Liver (tissue), 9 donors: ENCODE results near the gene CSNK1G1. TPM values are rescaled to one million over a fixed set of nuclear protein-coding genes. Genes with fewer than 3 reads are reported as not detected.

Source experiments
- DNase-seq: peaks from one replicate; pipeline ENCODE4 v3.0.0-alpha.2; 2017; ENCODE audit warnings: low spot score
- H3K27ac ChIP-seq, 2 donors: one replicate each; pipeline ENCODE4 v1.7.0; 2013; ENCODE audit warnings: inconsistent platforms in 2 of 2, low read length in 2 of 2, control low read depth in 1 of 2, low read depth in 1 of 2, mild to moderate bottlenecking in 1 of 2
- H3K27me3 ChIP-seq, 4 donors: one replicate each; pipeline versions ENCODE4 v1.6.1 to v1.7.0; 2013; ENCODE audit warnings: low read length in 3 of 4, inconsistent platforms in 1 of 4, mild to moderate bottlenecking in 1 of 4, moderate library complexity in 1 of 4; ENCODE audit not compliant: control insufficient read depth in 4 of 4, insufficient read depth in 4 of 4
- H3K36me3 ChIP-seq, 4 donors: one replicate each; pipeline versions ENCODE4 v1.6.1 to v1.7.0; 2013; ENCODE audit warnings: low read length in 3 of 4, mild to moderate bottlenecking in 3 of 4, low read depth in 1 of 4, moderate library complexity in 1 of 4; ENCODE audit not compliant: control insufficient read depth in 4 of 4, insufficient read depth in 3 of 4
- H3K4me1 ChIP-seq, 4 donors: one replicate each; pipeline versions ENCODE4 v1.6.1 to v1.7.0; 2013; ENCODE audit warnings: low read length in 3 of 4, mild to moderate bottlenecking in 3 of 4, moderate library complexity in 1 of 4; ENCODE audit not compliant: control insufficient read depth in 4 of 4, insufficient read depth in 4 of 4
- H3K4me3 ChIP-seq, 3 donors: one replicate each; pipeline versions ENCODE4 v1.6.1 to v1.7.0; 2013; ENCODE audit warnings: low read length in 3 of 3, control low read depth in 1 of 3, low read depth in 1 of 3, mild to moderate bottlenecking in 1 of 3
- H3K9ac ChIP-seq, 2 donors: one replicate each; pipeline ENCODE4 v1.7.0; 2013; ENCODE audit warnings: low read length in 2 of 2, mild to moderate bottlenecking in 2 of 2, moderate library complexity in 2 of 2, control low read depth in 1 of 2, low read depth in 1 of 2
- H3K9me3 ChIP-seq, 4 donors: one replicate each; pipeline versions ENCODE4 v1.6.1 to v1.7.0; 2013; ENCODE audit warnings: low read length in 3 of 4; ENCODE audit not compliant: control insufficient read depth in 4 of 4
- EGR1 ChIP-seq, 2 donors: IDR thresholded peaks; 2 replicates each; pipeline ENCODE4 v1.6.1; 2016 to 2018; ENCODE audit warnings: antibody characterized with exemption in 2 of 2, low read depth in 2 of 2
- FOXA1 ChIP-seq: IDR thresholded peaks from 2 replicates; pipeline ENCODE4 v1.6.1; 2016; ENCODE audit warnings: antibody characterized with exemption
- FOXA2 ChIP-seq: IDR thresholded peaks from 2 replicates; pipeline ENCODE4 v1.6.1; 2016; ENCODE audit warnings: antibody characterized with exemption
- GABPA ChIP-seq, 2 donors: IDR thresholded peaks in 1 of 2; conservative IDR thresholded peaks in 1 of 2; 2 replicates each; pipeline ENCODE4 v1.6.1; 2016; ENCODE audit warnings: antibody characterized with exemption in 2 of 2, mild to moderate bottlenecking in 1 of 2, moderate library complexity in 1 of 2
- HNF4A ChIP-seq, 2 donors: conservative IDR thresholded peaks; 2 replicates each; pipeline ENCODE4 v1.6.1; 2016; ENCODE audit warnings: antibody characterized with exemption in 2 of 2, mild to moderate bottlenecking in 2 of 2
- HNF4G ChIP-seq: IDR thresholded peaks from 2 replicates; pipeline ENCODE4 v1.6.1; 2016; ENCODE audit warnings: antibody characterized with exemption
- JUND ChIP-seq, 2 donors: IDR thresholded peaks; 2 replicates each; pipeline ENCODE4 v1.6.1; 2016; ENCODE audit warnings: antibody characterized with exemption in 2 of 2
- NR2F2 ChIP-seq: IDR thresholded peaks from 2 replicates; pipeline ENCODE4 v1.6.1; 2016; ENCODE audit warnings: antibody characterized with exemption
- RAD21 ChIP-seq, 2 donors: IDR thresholded peaks; 2 replicates each; pipeline ENCODE4 v1.6.1; 2016; ENCODE audit warnings: antibody characterized with exemption in 2 of 2, mild to moderate bottlenecking in 2 of 2
- RXRA ChIP-seq, 2 donors: IDR thresholded peaks; 2 replicates each; pipeline ENCODE4 v1.6.1; 2017 to 2018; ENCODE audit warnings: antibody characterized with exemption in 2 of 2, mild to moderate bottlenecking in 1 of 2
- SP1 ChIP-seq: IDR thresholded peaks from 2 replicates; pipeline ENCODE4 v1.6.1; 2018; ENCODE audit warnings: antibody characterized with exemption, mild to moderate bottlenecking
- TAF1 ChIP-seq: conservative IDR thresholded peaks from 2 replicates; pipeline ENCODE4 v1.6.1; 2016; ENCODE audit warnings: antibody characterized with exemption, mild to moderate bottlenecking
- YY1 ChIP-seq: IDR thresholded peaks from 2 replicates; pipeline ENCODE4 v1.6.1; 2016; ENCODE audit warnings: antibody characterized with exemption, mild to moderate bottlenecking
- polyA plus RNA-seq, 2 donors: library from polyadenylated mRNA; stranded (reverse) in 1 of 2; unstranded in 1 of 2; fragments of 200-250 nt in 1 of 2; fragments of >200 nt in 1 of 2; fragmentation: Nextera tagmentation in 1 of 2; extraction: Ambion mirVana in 1 of 2; gene quantifications; one replicate each; pipeline versions ENCODE4 v1.2.1 to v1.2.3, GENCODE V29; 2013 to 2015
- total RNA-seq, 2 donors: library from RNA; depleted of rRNA; stranded (reverse); fragments of >200 nt; gene quantifications; one replicate each; pipeline ENCODE4 v1.2.3, GENCODE V29; 2014
- TF ChIP-seq, protein P1 (sequence below): IDR thresholded peaks from 2 replicates; pipeline ENCODE4 v1.6.1; 2016; ENCODE audit warnings: antibody characterized with exemption
- TF ChIP-seq, protein P2 (sequence below): IDR thresholded peaks from 2 replicates; pipeline ENCODE4 v1.6.1; 2016; ENCODE audit warnings: antibody characterized with exemption
- TF ChIP-seq, protein P3 (sequence below): fragments of 150-350 bp; IDR thresholded peaks from 2 replicates; pipeline ENCODE4 v1.5.1; 2017; ENCODE audit warnings: improper control_type of control experiment, low read depth, low read length; ENCODE audit not compliant: missing input control
- TF ChIP-seq, protein P4 (sequence below): IDR thresholded peaks from 2 replicates; pipeline ENCODE4 v1.6.1; 2016; ENCODE audit warnings: antibody characterized with exemption, mild to moderate bottlenecking
- TF ChIP-seq, protein P5 (sequence below): IDR thresholded peaks from 2 replicates; pipeline ENCODE4 v1.6.1; 2016; ENCODE audit warnings: antibody characterized with exemption
- donor health status: healthy.
- donor health status: healthy.
- donor health status: healthy.
- donor health status: healthy.
- donor health status: healthy.

The CSNK1G1 gene
- total and polyA plus RNA-seq, 4 donors, result 1.7 to 9.1 (median 5.8) TPM

DNA sequence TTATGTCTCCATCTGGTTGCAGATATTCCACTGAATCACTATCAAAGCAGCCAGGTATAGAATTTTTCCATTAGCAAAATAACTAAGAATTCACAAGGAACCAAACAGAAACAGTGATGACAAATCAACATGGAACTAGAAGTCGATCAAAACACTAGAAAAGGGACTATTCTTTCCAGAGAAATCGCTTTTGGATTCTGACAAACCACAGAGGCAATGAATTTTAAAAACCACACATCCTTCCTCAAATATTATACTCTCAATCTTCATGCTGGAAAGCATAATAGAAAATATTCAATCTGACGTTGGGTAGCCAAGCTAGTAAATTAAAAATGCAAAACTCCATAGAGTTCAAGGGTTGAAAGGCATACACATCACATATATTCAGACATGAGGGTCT is 99.9 kb downstream of the CSNK1G1 start (continued):
- TF ChIP-seq, protein P1, sequence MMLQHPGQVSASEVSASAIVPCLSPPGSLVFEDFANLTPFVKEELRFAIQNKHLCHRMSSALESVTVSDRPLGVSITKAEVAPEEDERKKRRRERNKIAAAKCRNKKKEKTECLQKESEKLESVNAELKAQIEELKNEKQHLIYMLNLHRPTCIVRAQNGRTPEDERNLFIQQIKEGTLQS, result no peak
- TF ChIP-seq RXRA (IDR thresholded peaks at IDR 0.05) (no peak), EGR1 (IDR thresholded peaks at IDR 0.05; ENCODE audit: low read depth in 2 of 2) (no peak)
- TF ChIP-seq, protein P2, sequence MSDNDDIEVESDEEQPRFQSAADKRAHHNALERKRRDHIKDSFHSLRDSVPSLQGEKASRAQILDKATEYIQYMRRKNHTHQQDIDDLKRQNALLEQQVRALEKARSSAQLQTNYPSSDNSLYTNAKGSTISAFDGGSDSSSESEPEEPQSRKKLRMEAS, result no peak

DNA sequence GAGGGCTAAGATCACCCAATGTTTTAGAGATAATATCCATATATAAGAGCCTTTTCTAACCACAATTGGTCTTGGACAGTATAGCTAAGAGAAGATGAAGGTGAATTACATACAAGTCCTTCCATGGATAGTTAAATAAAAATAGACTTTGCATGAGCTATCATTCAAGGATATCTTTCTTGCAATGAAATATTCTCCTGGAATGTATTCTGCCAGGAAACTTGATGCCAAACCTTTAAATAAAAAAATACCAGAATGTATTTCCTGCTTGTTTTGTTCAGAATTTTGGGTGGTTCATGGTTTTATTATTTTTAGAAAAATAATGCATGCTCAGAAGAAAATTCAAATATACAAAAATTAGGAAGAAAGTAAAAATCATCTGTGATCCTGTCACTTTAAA is 104.3 kb downstream of the CSNK1G1 start:
- no peak overlapping the region for H3K9ac ChIP-seq
- H3K9me3 ChIP-seq, result no peaks in the 10 kb centered on the region
- H3K4me1 ChIP-seq, result peaks cover 0 to 14% (median 5%) of the 10 kb centered on the region in 4 donors
- H3K27me3 ChIP-seq, result no peaks in the 10 kb centered on the region
- no peaks in the 10 kb centered on the region for H3K36me3 ChIP-seq
- no peak overlapping the region for H3K4me3 ChIP-seq
- no peak for DNase-seq
- H3K27ac ChIP-seq, result no peak overlapping the region
- TF ChIP-seq RAD21 (IDR thresholded peaks at IDR 0.05), result no peak
- no peak for TF ChIP-seq FOXA2
- no peak for TF ChIP-seq RXRA (IDR thresholded peaks at IDR 0.05)
- TF ChIP-seq, protein P1, result no peak
- TF ChIP-seq HNF4A (conservative IDR thresholded peaks at IDR 0.05), result no peak
- no peak for TF ChIP-seq EGR1 (IDR thresholded peaks at IDR 0.05; ENCODE audit: low read depth in 2 of 2)
- TF ChIP-seq, protein P3, sequence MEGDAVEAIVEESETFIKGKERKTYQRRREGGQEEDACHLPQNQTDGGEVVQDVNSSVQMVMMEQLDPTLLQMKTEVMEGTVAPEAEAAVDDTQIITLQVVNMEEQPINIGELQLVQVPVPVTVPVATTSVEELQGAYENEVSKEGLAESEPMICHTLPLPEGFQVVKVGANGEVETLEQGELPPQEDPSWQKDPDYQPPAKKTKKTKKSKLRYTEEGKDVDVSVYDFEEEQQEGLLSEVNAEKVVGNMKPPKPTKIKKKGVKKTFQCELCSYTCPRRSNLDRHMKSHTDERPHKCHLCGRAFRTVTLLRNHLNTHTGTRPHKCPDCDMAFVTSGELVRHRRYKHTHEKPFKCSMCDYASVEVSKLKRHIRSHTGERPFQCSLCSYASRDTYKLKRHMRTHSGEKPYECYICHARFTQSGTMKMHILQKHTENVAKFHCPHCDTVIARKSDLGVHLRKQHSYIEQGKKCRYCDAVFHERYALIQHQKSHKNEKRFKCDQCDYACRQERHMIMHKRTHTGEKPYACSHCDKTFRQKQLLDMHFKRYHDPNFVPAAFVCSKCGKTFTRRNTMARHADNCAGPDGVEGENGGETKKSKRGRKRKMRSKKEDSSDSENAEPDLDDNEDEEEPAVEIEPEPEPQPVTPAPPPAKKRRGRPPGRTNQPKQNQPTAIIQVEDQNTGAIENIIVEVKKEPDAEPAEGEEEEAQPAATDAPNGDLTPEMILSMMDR, result no peak
- no peak for TF ChIP-seq TAF1
- TF ChIP-seq FOXA1, result no peak
- no peak for TF ChIP-seq HNF4G
- no peak for TF ChIP-seq NR2F2
- TF ChIP-seq, protein P4, sequence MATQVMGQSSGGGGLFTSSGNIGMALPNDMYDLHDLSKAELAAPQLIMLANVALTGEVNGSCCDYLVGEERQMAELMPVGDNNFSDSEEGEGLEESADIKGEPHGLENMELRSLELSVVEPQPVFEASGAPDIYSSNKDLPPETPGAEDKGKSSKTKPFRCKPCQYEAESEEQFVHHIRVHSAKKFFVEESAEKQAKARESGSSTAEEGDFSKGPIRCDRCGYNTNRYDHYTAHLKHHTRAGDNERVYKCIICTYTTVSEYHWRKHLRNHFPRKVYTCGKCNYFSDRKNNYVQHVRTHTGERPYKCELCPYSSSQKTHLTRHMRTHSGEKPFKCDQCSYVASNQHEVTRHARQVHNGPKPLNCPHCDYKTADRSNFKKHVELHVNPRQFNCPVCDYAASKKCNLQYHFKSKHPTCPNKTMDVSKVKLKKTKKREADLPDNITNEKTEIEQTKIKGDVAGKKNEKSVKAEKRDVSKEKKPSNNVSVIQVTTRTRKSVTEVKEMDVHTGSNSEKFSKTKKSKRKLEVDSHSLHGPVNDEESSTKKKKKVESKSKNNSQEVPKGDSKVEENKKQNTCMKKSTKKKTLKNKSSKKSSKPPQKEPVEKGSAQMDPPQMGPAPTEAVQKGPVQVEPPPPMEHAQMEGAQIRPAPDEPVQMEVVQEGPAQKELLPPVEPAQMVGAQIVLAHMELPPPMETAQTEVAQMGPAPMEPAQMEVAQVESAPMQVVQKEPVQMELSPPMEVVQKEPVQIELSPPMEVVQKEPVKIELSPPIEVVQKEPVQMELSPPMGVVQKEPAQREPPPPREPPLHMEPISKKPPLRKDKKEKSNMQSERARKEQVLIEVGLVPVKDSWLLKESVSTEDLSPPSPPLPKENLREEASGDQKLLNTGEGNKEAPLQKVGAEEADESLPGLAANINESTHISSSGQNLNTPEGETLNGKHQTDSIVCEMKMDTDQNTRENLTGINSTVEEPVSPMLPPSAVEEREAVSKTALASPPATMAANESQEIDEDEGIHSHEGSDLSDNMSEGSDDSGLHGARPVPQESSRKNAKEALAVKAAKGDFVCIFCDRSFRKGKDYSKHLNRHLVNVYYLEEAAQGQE, result no peak
- TF ChIP-seq SP1, result no peak
- TF ChIP-seq YY1, result no peak
- TF ChIP-seq GABPA (IDR thresholded peaks at IDR 0.05 in 1 of 2, conservative IDR thresholded peaks at IDR 0.05 in 1 of 2), result no peak
- TF ChIP-seq, protein P2, result no peak
- no peak for TF ChIP-seq JUND (IDR thresholded peaks at IDR 0.05)
- TF ChIP-seq, protein P5, sequence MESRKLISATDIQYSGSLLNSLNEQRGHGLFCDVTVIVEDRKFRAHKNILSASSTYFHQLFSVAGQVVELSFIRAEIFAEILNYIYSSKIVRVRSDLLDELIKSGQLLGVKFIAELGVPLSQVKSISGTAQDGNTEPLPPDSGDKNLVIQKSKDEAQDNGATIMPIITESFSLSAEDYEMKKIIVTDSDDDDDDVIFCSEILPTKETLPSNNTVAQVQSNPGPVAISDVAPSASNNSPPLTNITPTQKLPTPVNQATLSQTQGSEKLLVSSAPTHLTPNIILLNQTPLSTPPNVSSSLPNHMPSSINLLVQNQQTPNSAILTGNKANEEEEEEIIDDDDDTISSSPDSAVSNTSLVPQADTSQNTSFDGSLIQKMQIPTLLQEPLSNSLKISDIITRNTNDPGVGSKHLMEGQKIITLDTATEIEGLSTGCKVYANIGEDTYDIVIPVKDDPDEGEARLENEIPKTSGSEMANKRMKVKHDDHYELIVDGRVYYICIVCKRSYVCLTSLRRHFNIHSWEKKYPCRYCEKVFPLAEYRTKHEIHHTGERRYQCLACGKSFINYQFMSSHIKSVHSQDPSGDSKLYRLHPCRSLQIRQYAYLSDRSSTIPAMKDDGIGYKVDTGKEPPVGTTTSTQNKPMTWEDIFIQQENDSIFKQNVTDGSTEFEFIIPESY, result no peak
